Ascending aorta (tissue), 2 donors: ENCODE results near the gene VPS35. TPM values are rescaled to one million over a fixed set of nuclear protein-coding genes. Genes with fewer than 3 reads are reported as not detected.

Experiments
- DNase-seq, 2 donors: peaks; one replicate each; pipeline ENCODE4 v3.0.0-alpha.2; 2019; ENCODE audit warnings: low spot score in 2 of 2
- H3K27ac ChIP-seq, 2 donors: fragments of 200-600 bp; sonication (generic); one replicate each; pipeline ENCODE4 v1.5.1; 2016 to 2017; ENCODE audit warnings: mild to moderate bottlenecking in 1 of 2
- H3K27me3 ChIP-seq: fragments of 200-600 bp; sonication (generic); one replicate; pipeline ENCODE4 v1.5.1; 2017
- H3K36me3 ChIP-seq, 2 donors: fragments of 200-600 bp; sonication (generic); one replicate each; pipeline ENCODE4 v1.5.1; 2016
- H3K4me1 ChIP-seq, 2 donors: fragments of 200-600 bp; sonication (generic); one replicate each; pipeline ENCODE4 v1.5.1; 2016 to 2017; ENCODE audit warnings: mild to moderate bottlenecking in 1 of 2
- H3K4me3 ChIP-seq, 2 donors: fragments of 200-600 bp; sonication (generic); one replicate each; pipeline ENCODE4 v1.5.1; 2016 to 2017; ENCODE audit warnings: mild to moderate bottlenecking in 1 of 2
- H3K9me3 ChIP-seq, 2 donors: fragments of 200-600 bp; sonication (generic); one replicate each; pipeline ENCODE4 v1.5.1; 2016
- intact Hi-C: fragments of 100-400 bp; cut with DNase I; formaldehyde crosslinking; loops from one replicate; pipeline ENCODE4 v1.15.1; 2023
- total RNA-seq: library from RNA; depleted of rRNA; stranded (reverse); fragments of >200 nt; gene quantifications from one replicate; pipeline ENCODE4 v1.1.0, GENCODE V29; 2016
- TF ChIP-seq, protein P1 (sequence below), 3 experiments: fragments of 200-600 bp in 2 of 3; fragments of 450-650 bp in 1 of 3; sonication (generic) in 2 of 3; IDR thresholded peaks; one replicate each; pipeline ENCODE4 v1.5.1; 2016 to 2019; ENCODE audit warnings: antibody characterized with exemption in 3 of 3, mild to moderate bottlenecking in 1 of 3, moderate library complexity in 1 of 3

The VPS35 gene
- total RNA-seq, 1 donor from 2014 or later, result 31.9 TPM

DNA sequence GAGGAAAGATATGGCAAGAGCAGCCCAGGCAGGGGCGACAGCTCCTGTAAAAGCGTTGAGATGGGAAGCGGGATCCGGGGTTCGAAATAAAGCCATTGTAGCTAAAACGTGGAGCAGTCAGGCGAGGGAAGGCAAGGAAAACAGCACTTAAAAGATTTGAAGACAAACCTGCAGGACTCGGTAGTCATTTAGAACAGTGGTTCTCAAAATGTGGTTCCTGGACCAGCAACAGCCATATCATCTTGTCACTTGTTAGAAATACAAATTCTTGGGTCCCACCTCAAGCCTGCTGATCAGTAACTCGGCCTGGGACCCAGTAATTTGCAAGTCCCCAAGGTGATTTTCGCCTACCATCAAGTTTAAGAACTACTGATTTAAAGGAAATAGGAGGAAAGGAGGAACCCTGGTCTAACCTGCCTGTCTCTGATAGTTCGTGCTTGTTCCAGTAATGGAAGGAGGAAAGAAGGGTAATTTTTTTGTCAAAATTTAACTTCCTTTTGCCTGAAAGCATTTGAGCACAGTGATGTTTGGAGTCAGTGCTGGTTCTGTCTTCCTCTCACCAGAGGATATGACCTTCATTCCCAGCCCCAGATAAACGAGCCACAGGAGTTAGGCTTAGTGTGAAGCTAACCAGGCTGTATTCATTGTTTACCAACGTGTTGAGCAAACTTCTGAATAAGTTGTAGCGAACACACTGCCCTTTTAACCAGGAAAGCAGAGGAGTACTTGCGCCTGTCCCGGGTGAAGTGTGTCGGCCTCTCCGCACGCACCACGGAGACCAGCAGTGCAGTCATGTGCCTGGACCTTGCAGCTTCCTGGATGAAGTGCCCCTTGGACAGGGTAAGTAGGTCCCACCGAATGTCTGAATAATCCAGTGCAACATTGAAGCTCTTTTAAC, 1.6 kb upstream of the VPS35 start:
- intact Hi-C loops, result no loop called here
- TF ChIP-seq, protein P1, sequence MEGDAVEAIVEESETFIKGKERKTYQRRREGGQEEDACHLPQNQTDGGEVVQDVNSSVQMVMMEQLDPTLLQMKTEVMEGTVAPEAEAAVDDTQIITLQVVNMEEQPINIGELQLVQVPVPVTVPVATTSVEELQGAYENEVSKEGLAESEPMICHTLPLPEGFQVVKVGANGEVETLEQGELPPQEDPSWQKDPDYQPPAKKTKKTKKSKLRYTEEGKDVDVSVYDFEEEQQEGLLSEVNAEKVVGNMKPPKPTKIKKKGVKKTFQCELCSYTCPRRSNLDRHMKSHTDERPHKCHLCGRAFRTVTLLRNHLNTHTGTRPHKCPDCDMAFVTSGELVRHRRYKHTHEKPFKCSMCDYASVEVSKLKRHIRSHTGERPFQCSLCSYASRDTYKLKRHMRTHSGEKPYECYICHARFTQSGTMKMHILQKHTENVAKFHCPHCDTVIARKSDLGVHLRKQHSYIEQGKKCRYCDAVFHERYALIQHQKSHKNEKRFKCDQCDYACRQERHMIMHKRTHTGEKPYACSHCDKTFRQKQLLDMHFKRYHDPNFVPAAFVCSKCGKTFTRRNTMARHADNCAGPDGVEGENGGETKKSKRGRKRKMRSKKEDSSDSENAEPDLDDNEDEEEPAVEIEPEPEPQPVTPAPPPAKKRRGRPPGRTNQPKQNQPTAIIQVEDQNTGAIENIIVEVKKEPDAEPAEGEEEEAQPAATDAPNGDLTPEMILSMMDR (IDR thresholded peaks at IDR 0.05), result no peak
- H3K36me3 ChIP-seq, result no peaks in the 10 kb centered on the region
- H3K9me3 ChIP-seq, result no peaks in the 10 kb centered on the region
- H3K4me1 ChIP-seq, result peaks cover 7 to 19% of the 10 kb centered on the region in 2 donors
- peak overlapping the region; percentile 87 to 89 for H3K4me3 ChIP-seq
- no peaks in the 10 kb centered on the region for H3K27me3 ChIP-seq
- DNase-seq, result no peak
- H3K27ac ChIP-seq, result peak overlapping the region in 1 of 2 donors; percentile 91

DNA sequence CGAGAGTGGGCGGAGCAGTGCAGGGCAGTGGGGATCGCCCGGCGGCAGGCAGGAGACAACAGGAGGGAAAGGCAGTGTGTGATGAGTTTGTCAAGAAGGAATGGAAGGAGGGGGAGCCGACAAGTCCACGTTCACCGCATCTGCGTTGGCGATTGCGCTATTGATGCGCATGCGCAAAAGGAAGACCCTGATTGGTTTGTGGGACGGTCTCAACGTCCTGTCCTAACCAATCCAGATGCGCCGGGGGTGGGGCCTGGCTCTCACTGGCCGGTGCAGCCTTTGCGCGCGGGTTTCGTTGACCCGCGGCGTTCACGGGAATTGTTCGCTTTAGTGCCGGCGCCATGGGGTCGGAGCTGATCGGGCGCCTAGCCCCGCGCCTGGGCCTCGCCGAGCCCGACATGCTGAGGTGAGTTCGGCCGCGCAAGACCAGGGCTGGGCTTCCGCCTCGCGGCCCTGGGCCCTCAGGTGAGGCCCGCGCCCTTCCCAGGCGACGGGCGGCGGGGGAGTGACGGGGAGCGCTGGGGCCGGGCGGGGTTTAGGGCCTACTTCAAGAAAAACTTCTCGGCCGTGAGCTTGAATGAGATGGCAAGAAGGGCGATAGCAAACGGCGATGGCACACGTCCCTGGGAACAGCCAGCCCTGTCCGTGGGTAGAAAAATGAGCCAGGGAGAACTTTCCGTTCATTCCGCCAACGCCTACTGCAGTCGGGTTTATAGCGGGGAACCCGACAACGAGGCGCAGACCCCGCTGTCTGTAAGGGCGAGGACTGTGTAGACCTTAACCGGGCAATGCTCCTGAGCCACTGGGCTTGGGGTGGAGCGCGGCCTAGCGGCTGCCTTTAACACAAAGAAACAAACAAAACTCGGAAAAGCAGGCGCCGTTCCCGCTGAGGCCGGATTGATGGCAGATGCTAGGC, 645 bp upstream of the VPS35 start, which contains the start of gene ORC6:
Gene ORC6, plus strand, starts transcription at position 295 of the 916 bp plus-strand sequence. Its CDS starts 47 bp downstream, at position 342.
- Histone ChIP-seq H3K27ac (peak within 1 kb of the TSS; percentile 91 to 93), H3K9me3 (no peaks in the 10 kb centered on the region), H3K36me3 (no peaks in the 10 kb centered on the region), H3K4me3 (peak within 1 kb of the TSS; percentile 87 to 89), H3K4me1 (peaks cover 7 to 19% of the 10 kb centered on the region in 2 donors), H3K27me3 (no peaks in the 10 kb centered on the region)
- TF ChIP-seq, protein P1 (IDR thresholded peaks at IDR 0.05), result peak in 1 of 3 experiments; percentile 29
- intact Hi-C loops, result loop anchor here (1.0 to 5.0 kb wide), 6 partner anchors 103 to 773 kb away; partner anchors contain the start of genes C16orf87, DNAJA2, GPT2 and ITFG1
- DNase-seq, result peak; percentile 88 to 99

DNA sequence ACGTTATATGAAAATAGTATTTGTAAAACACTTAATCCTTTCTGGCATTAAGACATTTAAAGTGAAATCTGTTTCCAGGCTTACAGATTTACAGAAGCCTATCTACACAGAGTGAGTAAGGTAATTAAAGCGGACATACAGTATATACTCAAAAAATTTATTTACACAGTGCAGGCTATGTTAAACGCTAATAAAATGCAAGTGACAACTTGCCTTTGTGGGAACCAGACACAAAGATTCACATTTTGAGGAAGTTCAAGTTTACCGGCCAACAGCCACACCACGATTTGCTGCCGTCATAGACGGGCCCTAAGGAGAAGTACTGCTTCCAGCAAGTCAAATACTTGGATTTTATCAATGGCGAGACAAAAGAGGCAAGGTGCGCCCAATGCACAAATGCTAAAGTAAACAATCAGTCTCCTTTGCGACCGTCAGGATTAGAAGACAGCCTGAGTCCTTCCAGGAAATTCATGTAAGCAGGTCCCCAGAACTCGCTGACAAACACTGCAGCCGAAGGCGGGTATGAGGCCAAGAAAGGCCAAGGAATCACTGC, 801 bp downstream of the VPS35 start:
- peak in 1 of 2 donors; percentile 37 for DNase-seq
- TF ChIP-seq, protein P1 (IDR thresholded peaks at IDR 0.05), result no peak
- intact Hi-C loops, result loop anchor here (2.0 to 5.0 kb wide), 5 partner anchors 104 to 774 kb away; partner anchors contain the start of genes DNAJA2, GPT2, ITFG1 and PHKB
- H3K9me3 ChIP-seq, result no peaks in the 10 kb centered on the region
- H3K4me1 ChIP-seq, result peaks cover 7 to 19% of the 10 kb centered on the region in 2 donors
- H3K27me3 ChIP-seq, result no peaks in the 10 kb centered on the region
- peak overlapping the region; percentile 87 to 89 for H3K4me3 ChIP-seq
- no peaks in the 10 kb centered on the region for H3K36me3 ChIP-seq
- peak overlapping the region; percentile 91 to 93 for H3K27ac ChIP-seq

DNA sequence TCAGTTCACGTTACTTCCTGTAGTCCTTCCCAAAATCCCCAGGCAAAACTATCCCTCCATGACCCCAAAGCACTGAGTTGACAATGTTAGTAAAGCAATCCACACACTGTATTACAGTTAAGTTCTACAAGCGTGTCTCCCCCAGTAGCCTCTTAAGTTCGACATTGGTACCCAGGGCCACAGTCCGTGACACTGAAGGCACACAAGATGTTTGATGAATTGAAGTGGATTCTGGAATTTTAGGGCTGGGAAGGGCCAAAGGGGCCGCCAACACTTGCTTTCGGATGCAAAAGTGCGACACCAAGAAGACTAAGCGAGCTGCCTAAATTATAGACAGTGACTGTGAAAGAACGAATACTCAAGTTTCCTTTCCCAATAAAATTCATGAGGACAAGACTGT, 1.5 kb downstream of the VPS35 start:
- intact Hi-C loops, result loop anchor here (5.0 kb wide), 4 partner anchors 105 to 775 kb away; partner anchors contain the start of genes DNAJA2, ITFG1 and PHKB
- no peaks in the 10 kb centered on the region for H3K27me3 ChIP-seq
- peaks cover 7 to 19% of the 10 kb centered on the region in 2 donors for H3K4me1 ChIP-seq
- no peak overlapping the region for H3K27ac ChIP-seq
- H3K36me3 ChIP-seq, result no peaks in the 10 kb centered on the region
- TF ChIP-seq, protein P1 (IDR thresholded peaks at IDR 0.05), result no peak
- no peak for DNase-seq
- no peaks in the 10 kb centered on the region for H3K9me3 ChIP-seq
- peak overlapping the region; percentile 87 to 89 for H3K4me3 ChIP-seq
